GM12878 (cell line): Measurements from ENCODE around the gene TMEM63C. TPM values are rescaled to one million over a fixed set of nuclear protein-coding genes. Genes with fewer than 3 reads are reported as not detected.

Experiments used
- ATAC-seq: fragments of 200-7000 bp; cut with Tn5 transposase; 3 replicates; pipeline ENCODE4 v1.9.1; 2020; ENCODE audit warnings: mild to moderate bottlenecking, moderate library complexity
- BruUV-seq: library from RNA; stranded (reverse); fragments of 400-500 nt; replicated peaks from 2 replicates; lab custom pipeline; 2021; lab: Mats Ljungman, UMichigan
- CTCF ChIA-PET: fragments of 300-600 bp; sonication (Branson Sonifier 250); formaldehyde crosslinking; extraction: SDS; loops from one replicate; lab custom pipeline; 2021; ENCODE audit warnings: inconsistent platforms; lab: Yijun Ruan, JAX
- POLR2A ChIA-PET: fragments of 350-600 bp; formaldehyde crosslinking; extraction: SDS; loops from one replicate; lab custom pipeline; 2021; ENCODE audit warnings: inconsistent platforms; lab: Charles Lee
- RAD21 ChIA-PET: fragments of 300-600 bp; sonication (Branson Sonifier 250); formaldehyde crosslinking; loops from one replicate; lab custom pipeline; 2023; ENCODE audit warnings: antibody characterized with exemption; ENCODE audit not compliant: unreplicated experiment; lab: Charles Lee
- SMC1A ChIA-PET: fragments of 300-600 bp; sonication (Branson Sonifier 250); formaldehyde crosslinking; loops from one replicate; lab custom pipeline; 2023; ENCODE audit not compliant: unreplicated experiment, uncharacterized antibody; lab: Charles Lee
- DNase-seq: peaks from one replicate; pipeline ENCODE4 v3.0.0-alpha.2; 2011; ENCODE audit warnings: low read depth, low spot score
- FAIRE-seq: peaks from 3 replicates; lab custom pipeline; 2011; peaks lifted over from hg19 to GRCh38; lab: Jason Lieb, UNC
- H2AFZ ChIP-seq: 2 replicates; pipeline ENCODE4 v1.6.0; 2011; ENCODE audit warnings: low read depth, low read length, control low read depth; ENCODE audit not compliant: control insufficient read depth
- H3K27ac ChIP-seq: 2 replicates; pipeline ENCODE4 v1.5.1; 2011; ENCODE audit warnings: control low read depth; ENCODE audit not compliant: control insufficient read depth, insufficient read depth
- H3K27me3 ChIP-seq, 2 experiments: replicated peaks in 1 of 2; 2 replicates each; pipeline versions ENCODE4 v1.6.0 to v1.6.1; 2011; ENCODE audit warnings: low read length in 1 of 2; ENCODE audit not compliant: control insufficient read depth in 2 of 2, insufficient read depth in 2 of 2
- H3K36me3 ChIP-seq, 2 experiments: 2 replicates each; pipeline ENCODE4 v1.5.1; 2011; ENCODE audit warnings: low read length in 1 of 2; ENCODE audit not compliant: control insufficient read depth in 2 of 2, insufficient read depth in 2 of 2
- H3K4me1 ChIP-seq: 2 replicates; pipeline ENCODE4 v1.6.1; 2011; ENCODE audit warnings: mild to moderate bottlenecking, low read length, moderate library complexity, mixed read lengths; ENCODE audit not compliant: control insufficient read depth, insufficient read depth
- H3K4me2 ChIP-seq: 2 replicates; pipeline ENCODE4 v1.6.0; 2011; ENCODE audit warnings: control low read depth; ENCODE audit not compliant: control insufficient read depth, insufficient read depth
- H3K4me3 ChIP-seq: fragments of 200-600 bp; sonication (generic); 2 replicates; pipeline ENCODE4 v1.5.1; 2016
- H3K79me2 ChIP-seq: 2 replicates; pipeline ENCODE4 v1.6.0; 2011; ENCODE audit warnings: low read length; ENCODE audit not compliant: control insufficient read depth, insufficient read depth
- H3K9ac ChIP-seq: 2 replicates; pipeline ENCODE4 v1.8.0; 2011; ENCODE audit warnings: low read length, control low read depth, mixed read lengths; ENCODE audit not compliant: control insufficient read depth, insufficient read depth
- H3K9me3 ChIP-seq: replicated peaks from 3 replicates; pipeline ENCODE4 v1.5.1; 2011; ENCODE audit warnings: mild to moderate bottlenecking, low read length; ENCODE audit not compliant: control insufficient read depth, insufficient read depth
- H4K20me1 ChIP-seq: 2 replicates; pipeline ENCODE4 v1.6.0; 2011; ENCODE audit not compliant: control insufficient read depth, insufficient read depth
- CHD2 ChIP-seq: IDR thresholded peaks from 2 replicates; pipeline ENCODE4 v1.6.1; 2011; ENCODE audit warnings: low read depth, low read length, improper control_type of control experiment, borderline replicate concordance
- MTA3 ChIP-seq: IDR thresholded peaks from 2 replicates; pipeline ENCODE4 v1.6.1; 2012; ENCODE audit warnings: low read length, inconsistent platforms, borderline replicate concordance
- POU2F2 ChIP-seq: IDR thresholded peaks from 3 replicates; pipeline ENCODE4 v1.6.1; 2011; ENCODE audit warnings: low read depth, mild to moderate bottlenecking, low read length, borderline replicate concordance
- PRDM15 ChIP-seq: fragments of 450-650 bp; formaldehyde crosslinking; IDR thresholded peaks from 2 replicates; pipeline ENCODE4 v1.4.0; 2020; ENCODE audit warnings: mild to moderate bottlenecking, moderate library complexity
- RAD51 ChIP-seq: fragments of 450-650 bp; IDR thresholded peaks from 2 replicates; pipeline ENCODE4 v1.6.1; 2016; ENCODE audit warnings: moderate library complexity, mild to moderate bottlenecking, inconsistent platforms
- RUNX3 ChIP-seq: IDR thresholded peaks from 2 replicates; pipeline ENCODE4 v1.6.1; 2012; ENCODE audit warnings: low read length, inconsistent platforms
- WGBS: methylation state at CpG from one replicate; pipeline ENCODE4 v1.1.6; 2016; ENCODE audit warnings: low lambda C conversion rate; ENCODE audit not compliant: insufficient replicate concordance, insufficient coverage; ENCODE audit errors: missing lambda C conversion rate; 5-methylcytosine and 5-hydroxymethylcytosine counted together
- in situ Hi-C: fragments of 300-500 bp; cut with MboI; formaldehyde crosslinking; loops from 9 replicates; pipeline ENCODE4 v1.14.3; 2018; ENCODE audit warnings: mixed read lengths
- intact Hi-C: fragments of 100-400 bp; cut with micrococcal nuclease; formaldehyde crosslinking; loops from one replicate; pipeline ENCODE4 v1.14.2; 2022; ENCODE audit not compliant: unreplicated experiment
- polyA plus RNA-seq, 11 experiments: library from polyadenylated mRNA; depleted of rRNA in 4 of 11; unstranded in 6 of 11; stranded (reverse) in 5 of 11; fragments of >200 nt; fragmentation: Nextera tagmentation in 4 of 11; fragmentation: Illumina TruSeq in 1 of 11; extraction: Ambion mirVana in 4 of 11; extraction: Trizol in 1 of 11; gene quantifications; 1 replicate in 1 of 11; 2 replicates in 10 of 11; pipeline versions ENCODE4 v1.2.1 to v1.2.3, GENCODE V29; 2011 to 2016; ENCODE audit warnings: inconsistent platforms in 2 of 11, missing spikeins in 2 of 11, low read depth in 1 of 11
- total RNA-seq, 4 experiments: library from RNA; depleted of rRNA in 3 of 4; stranded (reverse); fragments of >200 nt in 3 of 4; fragmentation: Illumina TruSeq in 1 of 4; extraction: Trizol in 1 of 4; gene quantifications; 2 replicates each; pipeline versions ENCODE4 v1.2.1 to v1.2.3, GENCODE V29; 2013 to 2021

TMEM63C gene
- total and polyA plus RNA-seq, 10 of the 15 experiments (the other 5 are each of a cell fraction or from before 2014, with no cell fraction given): 0.06 to 1.3 (median 0.39) TPM; not detected in 4

- Histone ChIP-seq H3K9me3 (no peaks in the 10 kb centered on the region), H3K4me3 (no peak overlapping the region), H3K27ac (no peak overlapping the region), H3K4me2 (no peak overlapping the region), H2AFZ (no peak overlapping the region), H3K36me3 (no peaks in the 10 kb centered on the region), H3K9ac (no peak overlapping the region), H3K27me3 (peaks cover 2 to 4% of the 10 kb centered on the region in 2 experiments; a peak in 2 of 4 replicates), H3K79me2 (no peaks in the 10 kb centered on the region), H4K20me1 (no peaks in the 10 kb centered on the region; the same call in 1 of the 2 replicates), H3K4me1 (no peaks in the 10 kb centered on the region)
- ChIA-PET CTCF (interaction anchor here (1.2 to 2.5 kb wide), 2 partner anchors 8 to 9 kb away, joined by 3 to 6 read pairs; no protein-coding TSS in a partner anchor), SMC1A (no interaction called here), POLR2A (no interaction called here), RAD21 (no interaction called here)
- FAIRE-seq (no peak), DNase-seq (no peak), ATAC-seq (no peak)
- no peak for TF ChIP-seq PRDM15
- intact Hi-C loops (no loop called here), in situ Hi-C loops (no loop called here)
- no TSS peak for BruUV-seq
- 0% methylated on average over 4 of the region's 4 CpGs for WGBS
These were observed 24.0 kb downstream of the TMEM63C start for GRCh38 chr14:77205566-77205965.

- WGBS: 4% methylated on average over 2 of the region's 2 CpGs
- SMC1A ChIA-PET: no interaction called here
- POLR2A ChIA-PET: no interaction called here
- DNase-seq (no peak), ATAC-seq (no peak), FAIRE-seq (no peak)
- H3K27me3 ChIP-seq: peaks cover 2% of the 10 kb centered on the region in 2 experiments; a peak in 1 of 4 replicates
- intact Hi-C loops: no loop called here
- CTCF ChIA-PET: interaction anchor here (1.2 kb wide), 1 partner anchor 10 kb away, joined by 3 read pairs; no protein-coding TSS in a partner anchor
- no peaks in the 10 kb centered on the region; the same call in 1 of the 2 replicates for H4K20me1 ChIP-seq
- H3K36me3 ChIP-seq: no peaks in the 10 kb centered on the region
- H3K4me1 ChIP-seq: no peaks in the 10 kb centered on the region
- no peak overlapping the region for H3K9ac ChIP-seq
- RAD21 ChIA-PET: no interaction called here
- H3K27ac ChIP-seq: no peak overlapping the region
- in situ Hi-C loops: no loop called here
- H2AFZ ChIP-seq: no peak overlapping the region
- no peaks in the 10 kb centered on the region for H3K79me2 ChIP-seq
- BruUV-seq: no TSS peak
- no peak overlapping the region for H3K4me3 ChIP-seq
- TF ChIP-seq RAD51 (no peak), MTA3 (no peak), CHD2 (no peak), POU2F2 (no peak), RUNX3 (no peak)
- H3K4me2 ChIP-seq: no peak overlapping the region
- H3K9me3 ChIP-seq: no peaks in the 10 kb centered on the region
These were observed 24.7 kb downstream of the TMEM63C start for GRCh38 chr14:77206261-77206824.
